PC-3 (cell line): Measurements from ENCODE around the gene CFAP157. TPM values are rescaled to one million over a fixed set of nuclear protein-coding genes. Genes with fewer than 3 reads are reported as not detected.
A peak's percentile ranks its signal among the peaks of the same experiment; 100 is the strongest.

ENCODE experiments used
- ATAC-seq: fragments of 200-7000 bp; cut with Tn5 transposase; 2 replicates; pipeline ENCODE4 v1.9.1; 2020; ENCODE audit warnings: mild to moderate bottlenecking, moderate library complexity
- BruUV-seq: library from RNA; stranded (reverse); fragments of 400-500 nt; replicated peaks from 2 replicates; lab custom pipeline; 2021; lab: Mats Ljungman, UMichigan
- CTCF ChIA-PET: fragments of 300-600 bp; sonication (Branson Sonifier 250); formaldehyde crosslinking; loops from one replicate; lab custom pipeline; 2022; ENCODE audit warnings: antibody characterized with exemption; lab: Charles Lee
- POLR2A ChIA-PET: fragments of 300-600 bp; sonication (Branson Sonifier 250); formaldehyde crosslinking; loops from one replicate; lab custom pipeline; 2022; ENCODE audit warnings: antibody characterized with exemption; ENCODE audit not compliant: unreplicated experiment; lab: Charles Lee
- DNase-seq: peaks from one replicate; pipeline ENCODE4 v3.0.0-alpha.2; 2015
- H2AFZ ChIP-seq: fragments of 300-600 bp; sonication (generic); 2 replicates; pipeline ENCODE4 v1.6.0; 2016; ENCODE audit warnings: antibody characterized with exemption, low read length
- H3F3A ChIP-seq: fragments of 300-600 bp; sonication (generic); one replicate; pipeline ENCODE4 v1.6.0; 2017; ENCODE audit warnings: antibody characterized with exemption, low read length, control low read depth, mild to moderate bottlenecking; ENCODE audit not compliant: unreplicated experiment
- H3K27ac ChIP-seq: fragments of 300-600 bp; sonication (generic); 2 replicates; pipeline ENCODE4 v1.5.1; 2016; ENCODE audit warnings: mild to moderate bottlenecking, low read length
- H3K27me3 ChIP-seq: fragments of 300-600 bp; sonication (generic); 2 replicates; pipeline ENCODE4 v1.6.1; 2016; ENCODE audit warnings: low read length, mixed read lengths
- H3K36me3 ChIP-seq: fragments of 300-600 bp; sonication (generic); 2 replicates; pipeline ENCODE4 v1.6.1; 2016; ENCODE audit warnings: low read depth, mixed run types, low read length, mixed read lengths
- H3K4me1 ChIP-seq: fragments of 300-600 bp; sonication (generic); 2 replicates; pipeline ENCODE4 v1.5.1; 2016; ENCODE audit warnings: low read length; ENCODE audit not compliant: insufficient read depth
- H3K4me2 ChIP-seq: fragments of 300-600 bp; sonication (generic); 2 replicates; pipeline ENCODE4 v1.6.0; 2016; ENCODE audit warnings: low read length
- H3K4me3 ChIP-seq: fragments of 300-600 bp; sonication (generic); 2 replicates; pipeline ENCODE4 v1.5.1; 2016; ENCODE audit warnings: mild to moderate bottlenecking, low read length, mixed read lengths
- H3K79me2 ChIP-seq: fragments of 300-600 bp; sonication (generic); 2 replicates; pipeline ENCODE4 v1.6.1; 2017; ENCODE audit warnings: low read length, mixed read lengths
- H3K9ac ChIP-seq: fragments of 300-600 bp; sonication (generic); 2 replicates; pipeline ENCODE4 v1.6.0; 2016; ENCODE audit warnings: mild to moderate bottlenecking, low read length
- H3K9me2 ChIP-seq: fragments of 300-600 bp; sonication (generic); replicated peaks from 2 replicates; pipeline ENCODE4 v1.6.1; 2016; ENCODE audit warnings: mixed run types, low read length, mixed read lengths
- H3K9me3 ChIP-seq: fragments of 300-600 bp; sonication (generic); 2 replicates; pipeline ENCODE4 v1.6.1; 2016; ENCODE audit warnings: low read length, mixed read lengths
- H4K20me1 ChIP-seq: fragments of 300-600 bp; sonication (generic); 2 replicates; pipeline ENCODE4 v1.6.1; 2016; ENCODE audit warnings: low read length, mixed read lengths
- CTCF ChIP-seq: fragments of 300-600 bp; sonication (generic); conservative IDR thresholded peaks from 2 replicates; pipeline ENCODE4 v1.5.1; 2017; ENCODE audit warnings: antibody characterized with exemption, low read depth, mild to moderate bottlenecking, low read length
- EZH2 ChIP-seq: fragments of 300-600 bp; sonication (generic); IDR thresholded peaks from one replicate; pipeline ENCODE4 v1.6.1; 2017; ENCODE audit warnings: antibody characterized with exemption, mild to moderate bottlenecking, low read length; ENCODE audit not compliant: unreplicated experiment
- EZH2phosphoT487 ChIP-seq: fragments of 300-600 bp; sonication (generic); IDR thresholded peaks from 2 replicates; pipeline ENCODE4 v1.6.1; 2018; ENCODE audit warnings: mild to moderate bottlenecking, antibody characterized with exemption, low read length, borderline replicate concordance
- intact Hi-C: fragments of 100-400 bp; cut with micrococcal nuclease; formaldehyde crosslinking; loops from 2 replicates; pipeline ENCODE4 v1.9.0; 2023
- total RNA-seq: library from RNA; depleted of rRNA; stranded (reverse); fragments of >200 nt; gene quantifications from 2 replicates; pipeline ENCODE4 v1.2.3, GENCODE V29; 2014

Gene CFAP157
- total RNA-seq, 1 experiment from 2014 or later = not detected

DNA sequence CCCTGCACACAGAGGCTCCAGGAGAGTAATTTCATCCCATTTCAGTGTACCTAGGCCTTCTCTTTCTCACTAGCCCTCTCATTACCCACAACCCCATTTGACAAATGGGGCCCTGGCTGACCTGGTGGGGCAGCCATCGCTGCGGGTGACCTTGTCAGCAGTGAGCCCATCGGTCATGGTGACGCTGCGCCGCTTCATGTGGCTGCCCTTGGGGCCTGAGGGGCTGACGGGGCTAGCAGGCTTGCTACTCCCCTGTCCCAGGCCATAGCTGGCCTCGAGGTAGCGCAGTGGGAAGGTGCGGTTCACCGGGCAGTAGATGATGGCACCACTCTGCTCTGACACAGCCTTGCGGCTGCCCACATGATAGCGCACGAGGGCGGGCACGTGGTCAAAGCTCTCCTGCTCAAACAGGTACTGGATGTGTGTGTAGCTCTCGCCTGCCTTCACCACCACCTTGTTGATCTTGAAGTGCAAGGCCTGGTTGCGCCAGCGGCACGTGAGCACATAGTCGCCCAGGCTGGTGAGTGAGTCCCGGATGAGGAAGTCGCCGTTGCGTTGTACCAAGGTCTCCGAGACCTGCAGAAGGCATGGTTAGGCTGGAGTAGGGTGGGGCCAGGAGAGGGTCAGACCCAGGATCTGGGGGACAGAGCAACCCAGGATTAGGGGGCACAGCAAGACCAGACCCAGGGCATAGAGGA is 42.5 kb downstream of the CFAP157 start:
- no peaks in the 10 kb centered on the region for H3K9me3 ChIP-seq
- no peaks in the 10 kb centered on the region for H3F3A ChIP-seq
- BruUV-seq = no TSS peak
- POLR2A ChIA-PET = no interaction called here
- ATAC-seq (no peak), DNase-seq (no peak)
- H3K4me3 ChIP-seq = no peak overlapping the region
- no peaks in the 10 kb centered on the region for H3K79me2 ChIP-seq
- H3K27ac ChIP-seq = no peak overlapping the region
- no peak overlapping the region for H3K9ac ChIP-seq
- H3K36me3 ChIP-seq = no peaks in the 10 kb centered on the region
- H3K9me2 ChIP-seq = no peaks in the 10 kb centered on the region
- TF ChIP-seq EZH2 (no peak), EZH2phosphoT487 (no peak), CTCF (no peak)
- intact Hi-C loops = no loop called here
- no peaks in the 10 kb centered on the region for H3K4me1 ChIP-seq
- CTCF ChIA-PET = interaction anchor here (0.7 kb wide), 1 partner anchor 808 kb away, joined by 5 read pairs; no protein-coding TSS in a partner anchor
- H2AFZ ChIP-seq = no peak overlapping the region
- H4K20me1 ChIP-seq = no peaks in the 10 kb centered on the region
- no peak overlapping the region for H3K4me2 ChIP-seq
- peaks cover 9% of the 10 kb centered on the region for H3K27me3 ChIP-seq

DNA sequence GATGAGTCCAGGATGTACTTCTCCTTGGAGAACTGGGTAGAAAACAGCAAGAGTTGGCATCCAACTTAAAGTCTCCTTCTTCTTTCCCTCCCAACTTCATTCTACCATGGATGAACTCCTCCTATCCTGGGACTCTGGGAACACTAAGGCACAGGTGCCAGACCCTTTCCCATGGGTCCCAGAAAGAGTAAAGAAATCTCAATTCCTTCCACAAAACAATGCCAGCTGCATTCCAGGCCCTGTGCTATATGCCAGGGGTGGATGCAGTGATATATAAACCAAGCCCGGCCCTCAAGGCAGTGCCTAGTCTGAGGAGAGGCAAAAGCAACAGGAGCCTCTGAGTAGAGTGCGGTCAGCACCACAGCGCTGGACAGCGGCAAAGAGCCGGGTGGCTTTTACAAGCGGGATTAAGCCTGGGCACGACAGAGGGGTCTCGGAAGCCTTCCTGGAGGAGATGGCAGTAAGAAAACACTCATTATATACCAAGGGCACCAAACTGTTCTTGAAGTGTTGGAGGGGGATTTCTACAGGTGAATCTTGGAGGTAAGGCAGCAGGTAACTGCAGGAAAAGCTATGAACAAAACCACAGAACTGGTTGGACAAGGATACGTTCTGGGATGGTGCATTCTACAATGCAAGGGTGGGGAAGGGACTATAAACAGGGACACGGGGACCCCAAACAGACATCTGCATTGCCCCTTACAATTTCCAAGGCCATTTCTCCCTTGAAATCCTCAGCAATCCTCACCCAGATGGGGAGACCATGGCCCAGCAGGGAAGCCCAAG is 44.7 kb downstream of the CFAP157 start:
- no peak overlapping the region for H3K4me2 ChIP-seq
- no TSS peak for BruUV-seq
- CTCF ChIA-PET = no interaction called here
- no peaks in the 10 kb centered on the region for H3F3A ChIP-seq
- no peaks in the 10 kb centered on the region for H3K9me3 ChIP-seq
- no peak overlapping the region for H2AFZ ChIP-seq
- no peaks in the 10 kb centered on the region for H4K20me1 ChIP-seq
- no peaks in the 10 kb centered on the region for H3K9me2 ChIP-seq
- no peak overlapping the region for H3K9ac ChIP-seq
- intact Hi-C loops = no loop called here
- H3K79me2 ChIP-seq = no peaks in the 10 kb centered on the region
- no peak overlapping the region for H3K4me3 ChIP-seq
- H3K27ac ChIP-seq = no peak overlapping the region
- DNase-seq = peak; percentile 16
- no peaks in the 10 kb centered on the region for H3K4me1 ChIP-seq
- TF ChIP-seq EZH2 (no peak), EZH2phosphoT487 (no peak), CTCF (no peak)
- POLR2A ChIA-PET = no interaction called here
- no peaks in the 10 kb centered on the region for H3K36me3 ChIP-seq
- peaks cover 20% of the 10 kb centered on the region for H3K27me3 ChIP-seq
- ATAC-seq = no peak

DNA sequence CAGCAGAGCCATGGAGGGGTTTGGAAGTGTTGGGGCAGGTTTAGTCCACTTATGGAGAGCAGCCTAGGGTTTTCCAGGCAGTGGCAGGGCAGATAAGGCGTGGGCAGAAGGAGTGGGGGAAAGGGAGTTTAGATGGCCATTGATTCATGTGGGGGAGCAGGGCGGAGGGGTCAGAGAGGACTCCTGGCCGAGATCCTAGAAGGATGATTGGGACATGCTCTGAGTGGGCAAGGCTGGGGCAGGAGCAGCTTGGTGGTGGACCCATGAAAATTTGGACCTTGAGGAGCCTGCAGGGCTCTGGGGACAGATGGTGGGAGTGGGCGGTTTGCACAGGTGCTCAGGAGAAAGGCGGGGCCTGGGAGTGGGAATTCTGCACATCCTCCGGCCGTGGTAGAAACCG is 46.4 kb downstream of the CFAP157 start:
- Histone ChIP-seq H3K9me2 (no peaks in the 10 kb centered on the region), H3K9ac (no peak overlapping the region), H2AFZ (no peak overlapping the region), H3K4me1 (no peaks in the 10 kb centered on the region), H3F3A (no peaks in the 10 kb centered on the region), H3K79me2 (no peaks in the 10 kb centered on the region), H4K20me1 (no peaks in the 10 kb centered on the region), H3K27ac (no peak overlapping the region), H3K4me3 (no peak overlapping the region), H3K4me2 (no peak overlapping the region), H3K36me3 (no peaks in the 10 kb centered on the region), H3K9me3 (no peaks in the 10 kb centered on the region), H3K27me3 (peaks cover 20% of the 10 kb centered on the region)
- TF ChIP-seq CTCF (no peak), EZH2 (no peak), EZH2phosphoT487 (no peak)
- intact Hi-C loops = no loop called here
- CTCF ChIA-PET = no interaction called here
- no TSS peak for BruUV-seq
- ATAC-seq = no peak
- POLR2A ChIA-PET = no interaction called here
- DNase-seq = no peak
